Neural progenitor cell (in vitro differentiated cells): ENCODE results near the gene TSHZ1. TPM values are rescaled to one million over a fixed set of nuclear protein-coding genes. Genes with fewer than 3 reads are reported as not detected.
A peak's percentile ranks its signal among the peaks of the same experiment; 100 is the strongest.

Experiments
- DNase-seq: peaks from one replicate; pipeline ENCODE4 v3.0.0-alpha.2; 2016; ENCODE audit warnings: low spot score
- H2AFZ ChIP-seq: fragments of 200-600 bp; sonication (generic); replicated peaks from 2 replicates; pipeline ENCODE4 v1.6.1; 2016; ENCODE audit warnings: antibody characterized with exemption
- H3F3A ChIP-seq: fragments of 200-600 bp; sonication (generic); 2 replicates; pipeline ENCODE4 v1.6.1; 2016; ENCODE audit warnings: antibody characterized with exemption, low read depth
- H3K27ac ChIP-seq: fragments of 200-600 bp; sonication (generic); 2 replicates; pipeline ENCODE4 v1.5.1; 2016; ENCODE audit warnings: mild to moderate bottlenecking
- H3K27me3 ChIP-seq: fragments of 200-600 bp; sonication (generic); 2 replicates; pipeline ENCODE4 v1.6.1; 2016; ENCODE audit warnings: mild to moderate bottlenecking, moderate library complexity
- H3K36me3 ChIP-seq: fragments of 200-600 bp; sonication (generic); 2 replicates; pipeline ENCODE4 v1.5.1; 2016
- H3K4me1 ChIP-seq: fragments of 200-600 bp; sonication (generic); 2 replicates; pipeline ENCODE4 v1.6.1; 2016; ENCODE audit warnings: mixed run types
- H3K4me2 ChIP-seq: fragments of 200-600 bp; sonication (generic); 2 replicates; pipeline ENCODE4 v1.6.1; 2016
- H3K4me3 ChIP-seq: fragments of 200-600 bp; sonication (generic); 2 replicates; pipeline ENCODE4 v1.5.1; 2016
- H3K79me2 ChIP-seq: fragments of 200-600 bp; sonication (generic); 2 replicates; pipeline ENCODE4 v1.6.1; 2016; ENCODE audit warnings: low read depth
- H3K9ac ChIP-seq: fragments of 200-600 bp; sonication (generic); 2 replicates; pipeline ENCODE4 v1.6.1; 2016
- H3K9me3 ChIP-seq: fragments of 200-600 bp; sonication (generic); 2 replicates; pipeline ENCODE4 v1.5.1; 2016; ENCODE audit warnings: low read depth
- H4K20me1 ChIP-seq: fragments of 200-600 bp; sonication (generic); 2 replicates; pipeline ENCODE4 v1.6.1; 2016; ENCODE audit warnings: low read depth
- H3K27ac Mint-ChIP-seq: 3 replicates; pipeline ENCODE4 v1.8.0; 2021; ENCODE audit warnings: mixed read lengths
- H3K27me3 Mint-ChIP-seq: 2 replicates; pipeline ENCODE4 v1.8.0; 2022; ENCODE audit warnings: low read depth, mild to moderate bottlenecking, inconsistent platforms, moderate library complexity, mixed read lengths; ENCODE audit not compliant: insufficient read depth
- H3K36me3 Mint-ChIP-seq: 3 replicates; pipeline ENCODE4 v1.8.0; 2021; ENCODE audit warnings: mixed read lengths
- H3K4me1 Mint-ChIP-seq: 3 replicates; pipeline ENCODE4 v1.8.0; 2021; ENCODE audit warnings: mixed read lengths
- H3K4me3 Mint-ChIP-seq: 3 replicates; pipeline ENCODE4 v1.8.0; 2021; ENCODE audit warnings: mild to moderate bottlenecking, moderate library complexity, mixed read lengths
- H3K9me3 Mint-ChIP-seq: 3 replicates; pipeline ENCODE4 v1.8.0; 2020; ENCODE audit warnings: mixed read lengths
- EZH2 ChIP-seq: fragments of 200-600 bp; sonication (generic); IDR thresholded peaks from 2 replicates; pipeline ENCODE4 v1.6.1; 2017; ENCODE audit warnings: antibody characterized with exemption, mild to moderate bottlenecking, moderate library complexity
- EZH2phosphoT487 ChIP-seq: fragments of 200-600 bp; sonication (generic); IDR thresholded peaks from 2 replicates; pipeline ENCODE4 v1.6.1; 2017; ENCODE audit warnings: antibody characterized with exemption
- total RNA-seq: library from RNA; depleted of rRNA; stranded (reverse); fragments of >200 nt; gene quantifications from 2 replicates; pipeline ENCODE4 v1.2.3, GENCODE V29; 2015; ENCODE audit warnings: low replicate concordance
- TF ChIP-seq, protein P1 (sequence below): fragments of 200-600 bp; sonication (generic); IDR thresholded peaks from 2 replicates; pipeline ENCODE4 v1.5.1; 2017; ENCODE audit warnings: antibody characterized with exemption, mild to moderate bottlenecking

Gene TSHZ1
- total RNA-seq, 1 donor from 2014 or later: 0.06 TPM

DNA sequence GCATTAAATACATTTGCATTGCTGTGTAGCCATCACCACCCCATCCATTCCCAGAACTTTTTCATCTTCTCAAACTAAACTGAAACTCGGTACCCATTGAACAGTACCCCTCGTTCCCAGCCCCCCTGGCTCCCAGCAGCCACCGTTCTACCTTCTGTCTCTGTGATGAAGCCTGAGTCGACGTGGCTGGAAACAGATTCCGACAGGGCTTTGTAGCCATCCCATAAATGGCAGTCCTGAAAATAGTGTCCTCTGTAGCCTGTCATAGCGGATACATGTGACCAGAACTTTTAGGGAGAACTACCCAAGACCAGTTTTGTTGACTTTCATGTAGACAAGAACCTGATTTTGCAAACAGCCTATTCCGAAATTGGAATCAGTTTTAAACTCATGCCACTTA lies 59.1 kb downstream of the TSHZ1 start:
- no peak for DNase-seq
- Histone ChIP-seq H3K4me2 (no peak overlapping the region), H3F3A (no peaks in the 10 kb centered on the region), H3K9ac (no peak overlapping the region), H2AFZ (no peak overlapping the region), H3K27me3 (no peaks in the 10 kb centered on the region), H3K27ac (no peak overlapping the region), H3K4me3 (no peak overlapping the region), H3K9me3 (no peaks in the 10 kb centered on the region), H3K4me1 (no peaks in the 10 kb centered on the region), H3K36me3 (no peaks in the 10 kb centered on the region), H3K79me2 (no peaks in the 10 kb centered on the region), H4K20me1 (no peaks in the 10 kb centered on the region)
- no peak for TF ChIP-seq EZH2phosphoT487
- TF ChIP-seq, protein P1, sequence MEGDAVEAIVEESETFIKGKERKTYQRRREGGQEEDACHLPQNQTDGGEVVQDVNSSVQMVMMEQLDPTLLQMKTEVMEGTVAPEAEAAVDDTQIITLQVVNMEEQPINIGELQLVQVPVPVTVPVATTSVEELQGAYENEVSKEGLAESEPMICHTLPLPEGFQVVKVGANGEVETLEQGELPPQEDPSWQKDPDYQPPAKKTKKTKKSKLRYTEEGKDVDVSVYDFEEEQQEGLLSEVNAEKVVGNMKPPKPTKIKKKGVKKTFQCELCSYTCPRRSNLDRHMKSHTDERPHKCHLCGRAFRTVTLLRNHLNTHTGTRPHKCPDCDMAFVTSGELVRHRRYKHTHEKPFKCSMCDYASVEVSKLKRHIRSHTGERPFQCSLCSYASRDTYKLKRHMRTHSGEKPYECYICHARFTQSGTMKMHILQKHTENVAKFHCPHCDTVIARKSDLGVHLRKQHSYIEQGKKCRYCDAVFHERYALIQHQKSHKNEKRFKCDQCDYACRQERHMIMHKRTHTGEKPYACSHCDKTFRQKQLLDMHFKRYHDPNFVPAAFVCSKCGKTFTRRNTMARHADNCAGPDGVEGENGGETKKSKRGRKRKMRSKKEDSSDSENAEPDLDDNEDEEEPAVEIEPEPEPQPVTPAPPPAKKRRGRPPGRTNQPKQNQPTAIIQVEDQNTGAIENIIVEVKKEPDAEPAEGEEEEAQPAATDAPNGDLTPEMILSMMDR: no peak
- no peak for TF ChIP-seq EZH2
- no peaks in the 10 kb centered on the region for H3K9me3 Mint-ChIP-seq
- peaks cover 5% of the 10 kb centered on the region for H3K27me3 Mint-ChIP-seq
- peaks cover 18% of the 10 kb centered on the region for H3K4me1 Mint-ChIP-seq
- no peak overlapping the region for H3K4me3 Mint-ChIP-seq
- H3K36me3 Mint-ChIP-seq: no peaks in the 10 kb centered on the region
- H3K27ac Mint-ChIP-seq: no peak overlapping the region

DNA sequence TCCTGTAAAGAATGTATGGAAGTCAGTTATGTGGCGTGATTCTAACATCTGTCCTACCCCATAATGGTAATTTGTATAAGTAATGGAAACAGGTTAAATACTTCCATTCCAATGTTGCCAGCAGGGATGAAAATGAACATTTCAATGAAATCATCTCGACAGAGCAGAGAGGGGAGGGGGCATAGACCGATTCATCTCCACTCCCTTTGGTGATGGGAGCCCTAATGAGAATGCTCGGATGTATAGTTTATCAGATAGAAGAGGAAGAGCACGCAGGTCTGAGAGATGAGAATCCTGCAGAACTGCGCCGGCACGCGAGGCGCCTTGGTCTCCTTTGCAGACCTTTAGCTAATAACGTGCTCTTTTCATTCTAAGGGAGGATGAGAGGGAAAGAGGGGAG lies 61.4 kb downstream of the TSHZ1 start:
- Histone ChIP-seq H2AFZ (no peak overlapping the region), H3K36me3 (no peaks in the 10 kb centered on the region), H3K79me2 (no peaks in the 10 kb centered on the region), H4K20me1 (no peaks in the 10 kb centered on the region), H3K27ac (no peak overlapping the region), H3K4me1 (no peaks in the 10 kb centered on the region), H3K27me3 (no peaks in the 10 kb centered on the region), H3K9ac (no peak overlapping the region), H3F3A (no peaks in the 10 kb centered on the region), H3K4me2 (no peak overlapping the region), H3K9me3 (no peaks in the 10 kb centered on the region), H3K4me3 (no peak overlapping the region)
- TF ChIP-seq, protein P1: no peak
- no peak for TF ChIP-seq EZH2phosphoT487
- TF ChIP-seq EZH2: no peak
- H3K4me3 Mint-ChIP-seq: no peak overlapping the region
- H3K9me3 Mint-ChIP-seq: no peaks in the 10 kb centered on the region
- peaks cover 19% of the 10 kb centered on the region for H3K4me1 Mint-ChIP-seq
- H3K27me3 Mint-ChIP-seq: peaks cover 5% of the 10 kb centered on the region
- H3K27ac Mint-ChIP-seq: no peak overlapping the region
- H3K36me3 Mint-ChIP-seq: no peaks in the 10 kb centered on the region
- no peak for DNase-seq

DNA sequence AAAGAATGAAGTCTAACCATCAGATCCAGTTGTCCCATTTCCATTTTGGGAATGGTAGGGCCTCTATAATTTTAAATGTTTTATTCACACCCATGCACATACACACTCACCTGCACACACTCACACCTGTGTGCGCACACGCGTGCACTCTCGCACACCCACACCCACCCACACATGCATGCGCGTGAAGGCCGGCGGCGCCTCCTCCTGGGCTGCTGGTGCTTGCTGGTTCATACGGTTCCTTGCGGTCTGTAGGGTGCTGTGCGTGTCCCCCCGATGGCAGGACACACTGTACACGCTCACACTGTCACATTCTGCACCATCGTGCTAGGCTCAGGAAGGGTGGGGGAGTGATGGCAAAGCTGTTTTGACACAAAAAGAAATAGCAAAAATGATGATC lies 63.2 kb downstream of the TSHZ1 start:
- Histone ChIP-seq H3K36me3 (no peaks in the 10 kb centered on the region), H3K79me2 (no peaks in the 10 kb centered on the region), H3F3A (no peaks in the 10 kb centered on the region), H2AFZ (no peak overlapping the region), H3K27ac (no peak overlapping the region), H3K4me1 (no peaks in the 10 kb centered on the region), H3K27me3 (no peaks in the 10 kb centered on the region), H3K9ac (no peak overlapping the region), H3K9me3 (no peaks in the 10 kb centered on the region), H3K4me3 (no peak overlapping the region), H4K20me1 (no peaks in the 10 kb centered on the region), H3K4me2 (no peak overlapping the region)
- H3K27ac Mint-ChIP-seq: no peak overlapping the region
- H3K9me3 Mint-ChIP-seq: no peaks in the 10 kb centered on the region
- TF ChIP-seq EZH2phosphoT487 (no peak), EZH2 (no peak)
- TF ChIP-seq, protein P1: no peak
- H3K4me3 Mint-ChIP-seq: no peak overlapping the region
- peaks cover 5% of the 10 kb centered on the region for H3K27me3 Mint-ChIP-seq
- no peaks in the 10 kb centered on the region for H3K36me3 Mint-ChIP-seq
- no peak for DNase-seq
- H3K4me1 Mint-ChIP-seq: peaks cover 13% of the 10 kb centered on the region

DNA sequence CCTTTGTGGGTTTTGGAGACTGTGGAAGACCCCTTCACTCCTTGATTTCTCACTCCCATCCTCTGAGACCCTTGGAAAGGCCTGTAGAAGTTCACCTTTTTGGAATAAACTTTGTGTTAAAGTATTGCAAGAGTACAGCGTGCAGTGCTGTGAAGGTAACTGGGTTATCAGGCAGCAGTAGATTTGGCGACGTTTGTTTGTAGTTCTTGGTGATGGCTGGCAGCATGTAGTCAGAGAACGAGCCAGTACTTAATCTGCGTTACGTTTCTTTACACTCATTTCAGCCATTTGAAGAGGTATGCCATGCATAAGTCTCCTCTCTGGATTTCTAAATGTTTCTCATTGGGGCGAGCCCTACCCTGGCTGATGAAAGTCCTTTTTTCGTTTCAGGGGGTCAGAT lies 64.6 kb downstream of the TSHZ1 start:
- H3K36me3 Mint-ChIP-seq: no peaks in the 10 kb centered on the region

More for the DNA sequence above, 64.6 kb downstream of the TSHZ1 start:
- H4K20me1 ChIP-seq: no peaks in the 10 kb centered on the region
- H3K4me3 Mint-ChIP-seq: no peak overlapping the region
- DNase-seq: no peak
- no peaks in the 10 kb centered on the region for H3K9me3 ChIP-seq
- no peak overlapping the region for H3K4me3 ChIP-seq
- peak overlapping the region; percentile 35 for H3K27ac Mint-ChIP-seq
- H2AFZ ChIP-seq: no peak overlapping the region
- H3K4me2 ChIP-seq: no peak overlapping the region
- no peaks in the 10 kb centered on the region for H3F3A ChIP-seq
- no peaks in the 10 kb centered on the region for H3K27me3 ChIP-seq
- no peaks in the 10 kb centered on the region for H3K9me3 Mint-ChIP-seq
- TF ChIP-seq EZH2: no peak
- TF ChIP-seq, protein P1: no peak
- no peak for TF ChIP-seq EZH2phosphoT487
- H3K27me3 Mint-ChIP-seq: peaks cover 5% of the 10 kb centered on the region
- H3K79me2 ChIP-seq: no peaks in the 10 kb centered on the region
- H3K27ac ChIP-seq: no peak overlapping the region
- H3K4me1 ChIP-seq: no peaks in the 10 kb centered on the region
- H3K4me1 Mint-ChIP-seq: peaks cover 8% of the 10 kb centered on the region
- no peak overlapping the region for H3K9ac ChIP-seq
- no peaks in the 10 kb centered on the region for H3K36me3 ChIP-seq
